Measurements from ENCODE around the gene NRG4. TPM values are rescaled to one million over a fixed set of nuclear protein-coding genes. Genes with fewer than 3 reads are reported as not detected.

Gene NRG4
- not detected for polyA plus RNA-seq (2013, experiment 1 of 2)
- 0.07 TPM for polyA plus RNA-seq (2013, experiment 2 of 2)

- no peak within 1 kb of the TSS for H3K18ac ChIP-seq (ENCODE audit: low read length)
- H2BK120ac ChIP-seq (ENCODE audit: low read depth, low read length), result no peak within 1 kb of the TSS
- H4K5ac ChIP-seq (ENCODE audit: low read length), result no peak within 1 kb of the TSS
- H3K79me1 ChIP-seq (ENCODE audit: low read length), result no peaks in the 10 kb centered on the region
- no peak within 1 kb of the TSS for H3K9ac ChIP-seq (ENCODE audit: low read length)
- no peak within 1 kb of the TSS for H3K4me2 ChIP-seq (ENCODE audit: low read length)
- H3K4me3 ChIP-seq (ENCODE audit: low read length), result no peak within 1 kb of the TSS
- no CpG with 5 or more reads among the region's 13 CpGs for whole genome bisulfite sequencing (ENCODE audit: extremely low coverage, insufficient coverage, low lambda C conversion rate)
- H3K36me3 ChIP-seq (ENCODE audit: control insufficient read depth, insufficient read depth, low read length), result no peaks in the 10 kb centered on the region
- H3K4ac ChIP-seq (ENCODE audit: low read depth, low read length), result no peak within 1 kb of the TSS
- no peaks in the 10 kb centered on the region for H3K4me1 ChIP-seq (ENCODE audit: control insufficient read depth, low read depth, low read length)
- no peak within 1 kb of the TSS for H4K8ac ChIP-seq (ENCODE audit: low read depth, low read length)
- no peak within 1 kb of the TSS for H3K27ac ChIP-seq (ENCODE audit: low read depth, low read length)
- H3K27me3 ChIP-seq (ENCODE audit: insufficient read depth, low read length, poor library complexity), result no peaks in the 10 kb centered on the region
- no peak within 1 kb of the TSS for H3K23ac ChIP-seq (ENCODE audit: low read length)
- no peak for DNase-seq
- H2BK15ac ChIP-seq (replicated peaks; ENCODE audit: low read depth), result no peak within 1 kb of the TSS
- no peak within 1 kb of the TSS for H3K56ac ChIP-seq (ENCODE audit: low read length)
- no peaks in the 10 kb centered on the region for H3K79me2 ChIP-seq (ENCODE audit: control insufficient read depth, insufficient read depth, low read length)
- no peak within 1 kb of the TSS for H2AK5ac ChIP-seq (ENCODE audit: low read length)
- H2BK5ac ChIP-seq (ENCODE audit: low read length), result no peak within 1 kb of the TSS
These were observed at the start of gene NRG4 for GRCh38 chr15:76011627-76012551. NRG4 (minus strand) TSS chr15:76012424; CDS start chr15:76011230, 1,194 bp downstream.

- H3K18ac ChIP-seq (ENCODE audit: low read length), result no peak overlapping the region
- no CpG with 5 or more reads among the region's 5 CpGs for WGBS (ENCODE audit: extremely low coverage, insufficient coverage, low lambda C conversion rate)
- H3K79me1 ChIP-seq (ENCODE audit: low read length), result no peaks in the 10 kb centered on the region
- no peak for DNase-seq
- H4K5ac ChIP-seq (ENCODE audit: low read length), result no peak overlapping the region
- H3K56ac ChIP-seq (ENCODE audit: low read length), result no peak overlapping the region
- no peak overlapping the region for H3K27ac ChIP-seq (ENCODE audit: low read depth, low read length)
- H3K79me2 ChIP-seq (ENCODE audit: control insufficient read depth, insufficient read depth, low read length), result no peaks in the 10 kb centered on the region
- peaks cover 7% of the 10 kb centered on the region for H3K4me1 ChIP-seq (ENCODE audit: control insufficient read depth, low read depth, low read length)
- no peak overlapping the region for H4K8ac ChIP-seq (ENCODE audit: low read depth, low read length)
- H3K4ac ChIP-seq (ENCODE audit: low read depth, low read length), result no peak overlapping the region
- no peak overlapping the region for H2AK5ac ChIP-seq (ENCODE audit: low read length)
- peaks cover 6% of the 10 kb centered on the region for H3K27me3 ChIP-seq (ENCODE audit: insufficient read depth, low read length, poor library complexity)
- no peak overlapping the region for H2BK120ac ChIP-seq (ENCODE audit: low read depth, low read length)
- H3K4me2 ChIP-seq (ENCODE audit: low read length), result no peak overlapping the region
- H2BK5ac ChIP-seq (ENCODE audit: low read length), result no peak overlapping the region
- no peaks in the 10 kb centered on the region for H3K36me3 ChIP-seq (ENCODE audit: control insufficient read depth, insufficient read depth, low read length)
- no peak overlapping the region for H3K4me3 ChIP-seq (ENCODE audit: low read length)
- no peak overlapping the region for H3K9ac ChIP-seq (ENCODE audit: low read length)
- H3K23ac ChIP-seq (ENCODE audit: low read length), result no peak overlapping the region
- H2BK15ac ChIP-seq (replicated peaks; ENCODE audit: low read depth), result no peak overlapping the region
These were observed 49.5 kb upstream of the NRG4 start for GRCh38 chr15:76061700-76062099.

GRCh38 chr15:76060118-76060989 lies 48.1 kb upstream of the NRG4 start:
- no CpG with 5 or more reads among the region's 20 CpGs for WGBS (ENCODE audit: extremely low coverage, insufficient coverage, low lambda C conversion rate)
- Histone ChIP-seq H3K79me2 (ENCODE audit: control insufficient read depth, insufficient read depth, low read length) (no peaks in the 10 kb centered on the region), H2BK5ac (ENCODE audit: low read length) (no peak overlapping the region), H2BK15ac (replicated peaks; ENCODE audit: low read depth) (no peak overlapping the region), H3K4me1 (ENCODE audit: control insufficient read depth, low read depth, low read length) (peaks cover 7% of the 10 kb centered on the region), H3K4me2 (ENCODE audit: low read length) (peak overlapping the region; percentile 62), H3K4me3 (ENCODE audit: low read length) (peak overlapping the region; percentile 50), H3K27ac (ENCODE audit: low read depth, low read length) (no peak overlapping the region), H3K79me1 (ENCODE audit: low read length) (no peaks in the 10 kb centered on the region), H3K36me3 (ENCODE audit: control insufficient read depth, insufficient read depth, low read length) (no peaks in the 10 kb centered on the region), H4K5ac (ENCODE audit: low read length) (no peak overlapping the region), H3K23ac (ENCODE audit: low read length) (no peak overlapping the region), H3K56ac (ENCODE audit: low read length) (peak overlapping the region; percentile 75), H2AK5ac (ENCODE audit: low read length) (no peak overlapping the region), H4K8ac (ENCODE audit: low read depth, low read length) (no peak overlapping the region), H3K18ac (ENCODE audit: low read length) (peak overlapping the region; percentile 15), H3K27me3 (ENCODE audit: insufficient read depth, low read length, poor library complexity) (peaks cover 6% of the 10 kb centered on the region), H3K9ac (ENCODE audit: low read length) (peak overlapping the region; percentile 61), H3K4ac (ENCODE audit: low read depth, low read length) (no peak overlapping the region), H2BK120ac (ENCODE audit: low read depth, low read length) (no peak overlapping the region)
- no peak for DNase-seq

- no peak within 1 kb of the TSS for H3K4ac ChIP-seq (ENCODE audit: low read depth, low read length)
- peak within 1 kb of the TSS; percentile 75 for H3K4me2 ChIP-seq (ENCODE audit: low read length)
- H2BK5ac ChIP-seq (ENCODE audit: low read length), result no peak within 1 kb of the TSS
- WGBS (ENCODE audit: extremely low coverage, insufficient coverage, low lambda C conversion rate), result no CpG with 5 or more reads among the region's 107 CpGs
- peak; percentile 72 for DNase-seq
- no peak within 1 kb of the TSS for H3K27ac ChIP-seq (ENCODE audit: low read depth, low read length)
- no peaks in the 10 kb centered on the region for H3K79me2 ChIP-seq (ENCODE audit: control insufficient read depth, insufficient read depth, low read length)
- peaks cover 7% of the 10 kb centered on the region for H3K4me1 ChIP-seq (ENCODE audit: control insufficient read depth, low read depth, low read length)
- H2BK120ac ChIP-seq (ENCODE audit: low read depth, low read length), result no peak within 1 kb of the TSS
- peak within 1 kb of the TSS; percentile 15 for H3K18ac ChIP-seq (ENCODE audit: low read length)
- H3K56ac ChIP-seq (ENCODE audit: low read length), result peak within 1 kb of the TSS; percentile 75
- peaks cover 6% of the 10 kb centered on the region for H3K27me3 ChIP-seq (ENCODE audit: insufficient read depth, low read length, poor library complexity)
- H3K79me1 ChIP-seq (ENCODE audit: low read length), result no peaks in the 10 kb centered on the region
- H3K36me3 ChIP-seq (ENCODE audit: control insufficient read depth, insufficient read depth, low read length), result no peaks in the 10 kb centered on the region
- H3K9ac ChIP-seq (ENCODE audit: low read length), result peak within 1 kb of the TSS; percentile 61
- no peak within 1 kb of the TSS for H4K8ac ChIP-seq (ENCODE audit: low read depth, low read length)
- no peak within 1 kb of the TSS for H2AK5ac ChIP-seq (ENCODE audit: low read length)
- H3K4me3 ChIP-seq (ENCODE audit: low read length), result peak within 1 kb of the TSS; percentile 50
- no peak within 1 kb of the TSS for H4K5ac ChIP-seq (ENCODE audit: low read length)
- H3K23ac ChIP-seq (ENCODE audit: low read length), result no peak within 1 kb of the TSS
- no peak within 1 kb of the TSS for H2BK15ac ChIP-seq (replicated peaks; ENCODE audit: low read depth)
These were observed 47.3 kb upstream of the NRG4 start, which contains the start of gene TMEM266 for GRCh38 chr15:76059320-76060117. TMEM266 (plus strand) TSS chr15:76059985; CDS start chr15:76134264, 74,279 bp downstream.

- H3K27ac ChIP-seq (ENCODE audit: low read depth, low read length), result no peak overlapping the region
- DNase-seq, result peak; percentile 55
- H3K18ac ChIP-seq (ENCODE audit: low read length), result no peak overlapping the region
- H3K4me3 ChIP-seq (ENCODE audit: low read length), result peak overlapping the region; percentile 44
- H3K4ac ChIP-seq (ENCODE audit: low read depth, low read length), result no peak overlapping the region
- H2AK5ac ChIP-seq (ENCODE audit: low read length), result no peak overlapping the region
- peak overlapping the region; percentile 53 for H3K9ac ChIP-seq (ENCODE audit: low read length)
- H3K23ac ChIP-seq (ENCODE audit: low read length), result no peak overlapping the region
- H3K27me3 ChIP-seq (ENCODE audit: insufficient read depth, low read length, poor library complexity), result peaks cover 6% of the 10 kb centered on the region
- peak overlapping the region; percentile 75 for H3K4me2 ChIP-seq (ENCODE audit: low read length)
- H2BK15ac ChIP-seq (replicated peaks; ENCODE audit: low read depth), result no peak overlapping the region
- H2BK120ac ChIP-seq (ENCODE audit: low read depth, low read length), result no peak overlapping the region
- H2BK5ac ChIP-seq (ENCODE audit: low read length), result no peak overlapping the region
- peaks cover 7% of the 10 kb centered on the region for H3K4me1 ChIP-seq (ENCODE audit: control insufficient read depth, low read depth, low read length)
- H3K79me2 ChIP-seq (ENCODE audit: control insufficient read depth, insufficient read depth, low read length), result no peaks in the 10 kb centered on the region
- no peaks in the 10 kb centered on the region for H3K79me1 ChIP-seq (ENCODE audit: low read length)
- no peak overlapping the region for H4K8ac ChIP-seq (ENCODE audit: low read depth, low read length)
- no peak overlapping the region for H4K5ac ChIP-seq (ENCODE audit: low read length)
- H3K36me3 ChIP-seq (ENCODE audit: control insufficient read depth, insufficient read depth, low read length), result no peaks in the 10 kb centered on the region
- WGBS (ENCODE audit: extremely low coverage, insufficient coverage, low lambda C conversion rate), result no CpG with 5 or more reads among the region's 18 CpGs
- peak overlapping the region; percentile 66 for H3K56ac ChIP-seq (ENCODE audit: low read length)
These were observed 46.6 kb upstream of the NRG4 start for GRCh38 chr15:76058714-76059319.

Measured in mesendoderm (in vitro differentiated cells).